Measurements from ENCODE around the gene HES7.

The HES7 gene

GRCh38 chr17:8150194-8151119 is 26.6 kb upstream of the HES7 start:
- FAIRE-seq, result no peak

GRCh38 chr17:8149419-8150193 is 25.7 kb upstream of the HES7 start:
- no peak for FAIRE-seq
- no peak for TF ChIP-seq CTCF (IDR thresholded peaks at IDR 0.05; ENCODE audit: insufficient read depth, missing control alignments)
- DNase-seq (ENCODE audit: insufficient read length, low spot score), result no peak

More at GRCh38 chr17:8150194-8151119, 26.6 kb upstream of the HES7 start:
- no peak for TF ChIP-seq CTCF (IDR thresholded peaks at IDR 0.05; ENCODE audit: insufficient read depth, missing control alignments)
- no peak for DNase-seq (ENCODE audit: insufficient read length, low spot score)

- no peak for DNase-seq (ENCODE audit: insufficient read length, low spot score)
- TF ChIP-seq CTCF (IDR thresholded peaks at IDR 0.05; ENCODE audit: insufficient read depth, missing control alignments), result no peak
- FAIRE-seq, result no peak
These were observed 24.7 kb upstream of the HES7 start for GRCh38 chr17:8148560-8148959.

- no peak for FAIRE-seq
- TF ChIP-seq CTCF (IDR thresholded peaks at IDR 0.05; ENCODE audit: insufficient read depth, missing control alignments), result no peak
These were observed 24.0 kb upstream of the HES7 start for GRCh38 chr17:8147805-8148404.

GRCh38 chr17:8147141-8147804 is 23.4 kb upstream of the HES7 start:
- FAIRE-seq (no peak), DNase-seq (ENCODE audit: insufficient read length, low spot score) (no peak)
- TF ChIP-seq CTCF (IDR thresholded peaks at IDR 0.05; ENCODE audit: insufficient read depth, missing control alignments), result no peak

More at GRCh38 chr17:8147805-8148404, 24.0 kb upstream of the HES7 start:
- no peak for DNase-seq (ENCODE audit: insufficient read length, low spot score)

- no peak for DNase-seq (ENCODE audit: insufficient read length, low spot score)
- FAIRE-seq, result no peak
- no peak for TF ChIP-seq CTCF (IDR thresholded peaks at IDR 0.05; ENCODE audit: insufficient read depth, missing control alignments)
These were observed 22.7 kb upstream of the HES7 start for GRCh38 chr17:8146381-8147140.

Measured in D721Med (cell line).